Pancreas (tissue), 10 donors: Measurements from ENCODE around the gene ZBTB7C. TPM values are rescaled to one million over a fixed set of nuclear protein-coding genes. Genes with fewer than 3 reads are reported as not detected.

Source experiments
- ATAC-seq, 4 donors: fragments of 200-7000 bp; cut with Tn5 transposase; one replicate each; pipeline versions ENCODE4 v1.8.0 to v1.9.1; 2020; ENCODE audit warnings: mild to moderate bottlenecking in 4 of 4, moderate library complexity in 4 of 4
- DNase-seq, 6 donors: peaks; one replicate each; pipeline ENCODE4 v3.0.0-alpha.2; 2020
- FAIRE-seq: peaks from 2 replicates; lab custom pipeline; 2012; peaks lifted over from hg19 to GRCh38; lab: Jason Lieb, UNC
- H3K27ac ChIP-seq, 4 donors: fragments of 200-600 bp; sonication (generic); 1 replicate in 3 of 4; 2 replicates in 1 of 4; pipeline versions ENCODE4 v1.5.0 to v1.8.0; 2020
- H3K27me3 ChIP-seq, 4 donors: fragments of 200-600 bp; one replicate each; pipeline ENCODE4 v1.8.0; 2021
- H3K36me3 ChIP-seq, 3 donors: fragments of 200-600 bp; sonication (generic) in 1 of 3; one replicate each; pipeline versions ENCODE4 v1.5.0 to v1.8.0; 2020 to 2021
- H3K4me1 ChIP-seq, 3 donors: fragments of 200-600 bp; one replicate each; pipeline ENCODE4 v1.8.0; 2021
- H3K4me3 ChIP-seq, 4 donors: fragments of 200-600 bp; sonication (generic) in 2 of 4; one replicate each; pipeline versions ENCODE4 v1.5.0 to v1.8.0; 2020 to 2021
- H3K9me3 ChIP-seq, 4 donors: fragments of 200-600 bp; one replicate each; pipeline ENCODE4 v1.8.0; 2021
- CTCF ChIP-seq, 4 donors: fragments of 200-600 bp; sonication (generic) in 3 of 4; IDR thresholded peaks; one replicate each; pipeline versions ENCODE4 v1.5.0 to v1.8.0; 2021; ENCODE audit warnings: antibody characterized with exemption in 4 of 4
- WGBS, 2 donors: extraction: QIAGEN DNeasy Blood & Tissue Kit; methylation state at CpG; one replicate each; pipeline ENCODE4 v1.1.7; 2013; 5-methylcytosine and 5-hydroxymethylcytosine counted together
- intact Hi-C, 3 donors: fragments of 100-400 bp; cut with DNase I; formaldehyde crosslinking; loops; one replicate each; pipeline versions ENCODE4 v1.11.1 to v1.14.2; 2022
- polyA plus RNA-seq, 2 donors: library from polyadenylated mRNA; stranded (reverse); fragments of 200-250 nt; gene quantifications; one replicate each; pipeline ENCODE4 v1.2.3, GENCODE V29; 2013
- total RNA-seq, 6 donors: library from RNA; stranded (reverse); fragmentation: NEBNext Ultra II Directional in 4 of 6; extraction: Animal tissue kit (Norgen Biotek cat#: 25700) in 4 of 6; gene quantifications; one replicate each; pipeline versions ENCODE4 v1.2.1 to v1.2.4, GENCODE V29; 2021 to 2023
- donor health status: healthy with polysubstance abuse.
- donor health status: DM: no; HTN: no; CAD: no; lungs with moderate emphysema.
- donor health status: DM: no; HTN: no; CAD: no.
- donor health status: control.
- donor health status: control.
- donor health status: Bipolar disorder and iron deficiency.
- donor health status: DM: yes; HTN: yes; CAD: no.
- donor health status: DM: no; HTN: no; CAD: no.
- donor health status: DM: no; HTN: no; CAD: no.
- donor health status: DM: yes; HTN: yes; CAD: no.

ZBTB7C gene
- total and polyA plus RNA-seq, 8 donors, result 0.35 to 1.7 (median 0.91) TPM

GRCh38 chr18:48376406-48376805 lies 32.8 kb downstream of the ZBTB7C start:
- intact Hi-C loops, result no loop called here
- Histone ChIP-seq H3K4me1 (no peaks in the 10 kb centered on the region), H3K36me3 (no peaks in the 10 kb centered on the region), H3K27me3 (no peaks in the 10 kb centered on the region), H3K9me3 (no peaks in the 10 kb centered on the region), H3K4me3 (no peak overlapping the region), H3K27ac (no peak overlapping the region)
- WGBS, 2 donors, result 69 to 75% methylated on average over 6 of the region's 6 CpGs
- TF ChIP-seq CTCF (IDR thresholded peaks at IDR 0.05), result no peak
- FAIRE-seq (no peak), DNase-seq (no peak), ATAC-seq (no peak)

- no peak overlapping the region for H3K27ac ChIP-seq
- H3K4me3 ChIP-seq, result no peak overlapping the region
- FAIRE-seq, result no peak
- no peaks in the 10 kb centered on the region for H3K27me3 ChIP-seq
- TF ChIP-seq CTCF (IDR thresholded peaks at IDR 0.05), result no peak
- ATAC-seq, result no peak
- no peaks in the 10 kb centered on the region for H3K36me3 ChIP-seq
- DNase-seq, result no peak
- H3K9me3 ChIP-seq, result no peaks in the 10 kb centered on the region
- intact Hi-C loops, result no loop called here
- H3K4me1 ChIP-seq, result no peaks in the 10 kb centered on the region
- WGBS, 2 donors, result 68 to 85% methylated on average over 7 of the region's 7 CpGs
These were observed 33.9 kb downstream of the ZBTB7C start for GRCh38 chr18:48375150-48375800.

GRCh38 chr18:48374423-48375149 lies 34.6 kb downstream of the ZBTB7C start:
- FAIRE-seq (no peak), ATAC-seq (peak in 1 of 4 donors; percentile 14), DNase-seq (no peak)
- no peaks in the 10 kb centered on the region for H3K4me1 ChIP-seq
- H3K9me3 ChIP-seq, result no peaks in the 10 kb centered on the region
- H3K27ac ChIP-seq, result no peak overlapping the region
- intact Hi-C loops, result no loop called here
- no peak for TF ChIP-seq CTCF (IDR thresholded peaks at IDR 0.05)
- H3K27me3 ChIP-seq, result no peaks in the 10 kb centered on the region
- H3K4me3 ChIP-seq, result no peak overlapping the region
- H3K36me3 ChIP-seq, result no peaks in the 10 kb centered on the region
- WGBS, 2 donors, result 55 to 73% methylated on average over 7 of the region's 7 CpGs

- no peaks in the 10 kb centered on the region for H3K36me3 ChIP-seq
- H3K4me1 ChIP-seq, result no peaks in the 10 kb centered on the region
- FAIRE-seq (no peak), DNase-seq (no peak), ATAC-seq (no peak)
- no peak for TF ChIP-seq CTCF (IDR thresholded peaks at IDR 0.05)
- intact Hi-C loops, result no loop called here
- H3K4me3 ChIP-seq, result no peak overlapping the region
- H3K9me3 ChIP-seq, result no peaks in the 10 kb centered on the region
- H3K27ac ChIP-seq, result no peak overlapping the region
- H3K27me3 ChIP-seq, result no peaks in the 10 kb centered on the region
- WGBS, 2 donors, result 88 to 92% methylated on average over 7 of the region's 7 CpGs
These were observed 37.2 kb downstream of the ZBTB7C start for GRCh38 chr18:48371854-48372602.
